Measurements from ENCODE around the gene COPS2.
"Not testable (repeated sequence)": the region's sequence is repeated elsewhere in the genome, so short reads cannot be mapped to it uniquely, and the experiment has no call there.

COPS2 gene

DNA sequence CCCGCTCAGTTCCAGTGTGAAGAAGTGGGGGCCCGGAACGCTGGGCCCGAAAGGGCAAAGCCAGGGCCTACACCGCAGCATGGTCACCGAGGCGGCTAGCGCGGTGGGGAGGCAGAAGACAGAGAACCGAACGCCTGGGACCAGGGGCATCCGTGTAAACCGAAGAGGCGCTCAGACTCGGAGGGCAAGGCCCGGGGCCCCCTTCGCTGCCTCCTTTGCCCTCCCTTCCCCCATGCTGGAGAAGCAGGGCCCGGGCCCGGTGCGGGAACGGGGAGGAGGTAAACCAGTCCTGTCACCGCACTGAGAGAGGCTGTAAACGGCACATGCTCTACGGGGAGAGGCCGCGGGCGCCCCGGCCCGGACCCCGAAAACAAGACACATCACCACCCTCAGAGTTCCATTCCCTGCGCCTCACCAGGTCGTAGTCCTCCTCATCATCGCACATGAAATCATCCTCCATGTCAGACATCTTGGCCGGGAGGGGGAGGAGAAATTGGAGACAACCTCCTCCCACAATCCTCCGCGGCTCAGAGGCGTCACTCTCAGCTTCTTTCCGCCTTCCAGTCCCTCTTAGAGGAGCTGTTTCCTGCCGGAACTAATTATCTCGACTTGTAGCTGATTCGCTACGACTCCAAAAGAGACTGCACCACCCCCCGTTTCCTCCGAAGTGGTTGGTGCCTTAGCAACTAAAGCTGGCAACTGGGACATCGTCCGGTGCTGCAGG lies at the start of gene COPS2:
COPS2 (minus strand) TSS at position 490 of the 724 bp plus-strand sequence; CDS start at position 469, 21 bp downstream.
- peak; percentile 97 for DNase-seq

DNA sequence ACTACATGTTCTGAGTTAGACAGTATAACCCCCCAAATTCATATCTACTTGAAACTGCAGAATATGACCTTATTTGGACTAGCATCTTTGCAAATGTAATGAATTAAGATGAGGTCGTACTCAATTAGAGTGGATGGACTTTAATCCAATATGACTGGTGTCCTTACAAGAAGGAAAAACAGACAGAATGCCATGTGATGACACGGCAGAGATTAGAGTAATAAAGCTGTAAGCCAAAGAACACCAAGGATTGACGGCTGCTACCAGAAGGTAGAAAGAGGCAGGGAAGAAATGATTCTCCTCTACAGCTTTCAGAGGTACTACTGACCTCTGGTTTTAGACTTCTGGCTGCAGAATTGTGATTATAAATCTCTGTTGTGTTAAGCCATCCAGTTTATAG lies 44.9 kb upstream of the COPS2 start:
- DNase-seq = no peak

DNA sequence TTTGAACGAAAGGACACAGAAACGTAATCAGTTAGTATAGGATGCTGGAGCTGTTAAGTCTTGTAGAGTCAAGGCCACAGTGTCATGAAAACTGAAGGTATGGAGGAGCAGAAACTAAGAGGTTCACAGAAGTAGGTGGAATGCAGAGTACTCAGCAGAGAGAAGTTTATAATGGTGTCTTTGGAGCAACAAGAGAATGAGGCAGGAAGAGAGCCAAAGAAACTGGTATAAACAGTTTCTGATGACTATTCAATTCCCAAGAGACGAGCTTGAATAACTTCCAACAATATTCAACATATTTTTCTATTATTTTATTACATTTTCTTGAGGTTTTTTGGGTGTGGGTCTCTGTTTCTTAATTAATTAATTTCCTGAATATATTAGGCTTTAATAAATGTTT lies 44.3 kb upstream of the COPS2 start:
- DNase-seq = no peak

DNA sequence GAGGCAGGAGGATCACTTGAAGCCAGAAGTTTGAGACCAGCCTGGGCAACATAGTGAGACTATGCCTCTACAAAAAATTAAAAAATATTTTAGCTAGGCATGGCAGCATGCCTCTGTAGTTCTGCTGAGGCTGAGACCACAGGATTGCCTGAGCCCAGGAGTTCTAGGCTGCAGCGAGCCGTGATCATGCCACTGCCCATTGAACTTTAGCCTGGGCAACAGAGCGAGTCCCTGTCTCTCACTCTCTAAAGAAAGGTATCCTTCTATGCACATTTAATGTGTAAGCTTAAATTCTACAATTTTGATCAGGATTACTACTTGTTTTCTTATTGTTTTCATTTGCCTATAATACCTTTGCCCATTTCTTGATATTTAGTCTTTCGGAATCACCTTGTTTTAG lies 41.5 kb upstream of the COPS2 start:
- DNase-seq = no peak

DNA sequence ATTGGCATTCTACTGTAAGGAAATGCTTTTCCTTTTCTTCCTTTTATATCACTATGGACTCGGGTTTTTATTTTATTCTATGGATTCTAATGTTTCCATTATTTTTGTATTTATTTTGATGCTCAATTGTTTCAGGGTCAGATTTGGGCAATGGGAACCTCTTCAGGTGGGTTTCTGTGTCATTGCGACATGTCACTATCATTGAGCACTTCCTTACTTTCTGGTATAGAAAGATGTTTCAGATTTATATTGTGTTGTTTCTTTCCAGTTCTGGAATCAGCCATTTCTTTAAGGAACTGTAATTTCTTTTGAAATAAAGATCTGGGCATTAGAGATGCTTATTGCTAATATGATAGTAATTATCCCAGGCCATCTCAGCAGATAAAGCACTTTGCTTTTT lies 36.5 kb upstream of the COPS2 start:
- DNase-seq = no peak

DNA sequence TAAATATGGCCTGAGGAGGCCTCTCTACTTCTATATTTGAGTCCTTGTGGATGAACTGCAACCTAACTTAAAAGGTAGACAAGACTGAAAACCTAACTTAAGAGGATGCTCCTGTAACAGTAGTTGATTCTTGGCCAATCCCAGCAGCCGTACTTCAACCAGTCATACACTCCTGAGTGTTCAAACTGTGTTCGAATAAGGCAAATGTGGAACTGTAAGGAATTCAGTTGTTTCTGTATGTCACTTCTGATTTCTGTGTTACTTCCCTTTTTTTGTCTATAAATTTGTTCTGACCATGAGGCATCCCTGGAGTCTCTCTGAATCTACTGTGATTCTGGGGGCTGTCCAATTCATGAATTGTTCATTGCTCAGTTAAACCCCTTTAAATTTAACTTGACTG lies 35.2 kb upstream of the COPS2 start:
- DNase-seq = no peak

DNA sequence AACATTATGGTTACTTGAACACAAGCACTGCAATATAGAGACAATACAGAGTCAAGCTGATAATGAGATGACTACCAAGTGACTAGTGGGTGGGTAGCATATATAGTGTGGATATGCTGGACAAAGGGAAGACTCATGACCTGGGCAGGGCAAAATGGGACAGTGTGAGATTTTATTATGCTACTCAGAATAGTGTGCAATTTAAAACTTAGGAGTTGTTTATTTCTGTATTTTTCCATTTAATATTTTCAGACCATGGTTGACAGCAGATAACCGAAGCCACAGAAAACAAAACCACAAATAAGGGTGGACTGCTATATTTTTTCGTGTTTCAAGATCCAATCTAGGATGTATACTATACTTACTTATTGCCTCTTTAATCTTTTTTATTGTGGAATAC lies 34.2 kb upstream of the COPS2 start:
- DNase-seq = no peak

DNA sequence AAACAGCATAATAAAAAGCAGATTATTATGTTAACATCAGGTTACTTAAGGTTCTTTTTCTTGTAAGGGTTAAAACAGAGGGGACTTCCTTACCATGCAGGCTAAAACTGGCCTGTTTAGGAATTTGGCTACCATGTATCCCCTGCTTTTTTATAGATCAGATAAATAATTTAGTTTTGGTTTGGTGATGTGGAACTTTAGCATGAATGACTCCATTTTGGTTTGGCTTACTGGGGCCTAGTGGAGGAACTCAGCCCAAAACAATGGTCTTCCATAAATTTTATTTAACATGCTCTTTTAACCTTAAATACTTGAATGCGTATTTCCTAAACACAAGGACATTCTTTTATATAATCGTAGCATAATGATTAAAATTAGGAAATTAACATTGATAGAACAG lies 33.5 kb upstream of the COPS2 start:
- DNase-seq = no peak

DNA sequence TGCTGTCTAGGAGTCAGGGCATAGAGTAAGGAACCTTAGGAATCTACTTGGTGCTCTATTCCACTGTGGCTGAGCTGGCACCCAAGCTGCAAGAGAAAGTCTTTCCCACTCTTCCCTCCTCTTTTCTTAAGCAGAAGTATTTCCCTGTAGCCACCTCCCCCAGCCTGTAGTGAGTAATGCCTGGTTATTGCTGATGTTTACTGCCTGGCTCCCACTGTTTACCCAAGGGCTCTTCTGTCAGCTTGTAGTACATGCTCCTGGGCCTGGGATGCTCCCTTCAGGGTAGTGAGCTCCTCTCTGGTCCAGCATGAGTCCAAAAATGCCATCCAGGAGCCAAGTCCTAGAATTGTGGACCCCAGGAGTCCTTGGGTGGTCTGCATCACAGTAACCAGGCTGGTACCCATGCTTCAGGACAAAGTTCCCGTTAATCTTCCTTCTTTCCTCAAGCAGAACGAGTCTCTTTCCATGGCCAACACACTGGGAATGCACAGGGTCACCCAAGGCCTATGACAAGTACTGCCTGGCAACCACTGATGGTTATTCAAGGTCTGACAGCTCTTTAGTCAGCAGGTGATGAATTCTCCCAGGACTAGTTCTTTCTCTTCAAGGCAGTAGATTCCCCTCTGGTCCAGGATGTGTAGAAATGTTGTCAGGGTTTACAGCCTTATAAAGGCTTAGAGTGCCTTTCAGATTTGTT lies 32.3 kb upstream of the COPS2 start:
- no peak for DNase-seq

DNA sequence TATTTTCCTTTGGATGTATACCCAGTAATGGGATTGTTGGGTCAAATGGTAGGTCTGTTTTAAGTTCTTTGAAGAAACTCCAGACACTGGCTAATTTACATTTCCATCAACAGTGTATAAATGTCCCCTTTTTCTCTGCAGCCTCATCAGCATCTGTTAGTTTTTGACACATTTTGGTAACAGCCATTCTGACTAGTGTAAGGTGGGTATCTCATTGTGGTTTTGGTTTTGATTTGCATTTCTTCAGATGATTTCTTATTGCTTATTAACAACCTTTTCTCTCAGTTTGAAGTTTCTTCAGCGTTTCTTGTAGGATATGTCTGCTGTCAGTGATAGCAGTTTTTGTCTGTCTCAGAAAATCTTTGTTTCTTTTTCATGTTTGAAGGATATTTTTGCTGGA lies 30.1 kb upstream of the COPS2 start:
- no peak for DNase-seq

DNA sequence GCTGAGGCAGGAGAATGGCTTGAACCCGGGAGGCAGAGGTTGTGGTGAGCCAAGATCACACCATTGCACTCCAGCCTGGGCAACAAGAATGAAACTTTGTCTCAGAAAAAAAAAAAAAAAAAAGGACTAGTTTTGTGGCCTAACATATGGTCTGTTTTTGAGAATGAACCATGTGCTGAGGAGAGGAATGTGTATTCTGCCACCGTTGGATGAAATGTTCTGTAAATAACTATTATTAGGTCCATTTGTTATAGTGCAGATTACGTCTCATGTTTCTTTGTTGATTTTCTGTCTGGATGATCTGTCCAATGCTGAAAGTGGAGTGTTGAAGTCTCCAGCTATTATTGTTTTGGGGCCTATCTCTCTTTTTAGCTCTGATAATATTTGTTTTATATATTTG lies 28.3 kb upstream of the COPS2 start:
- DNase-seq = not testable (repeated sequence)

DNA sequence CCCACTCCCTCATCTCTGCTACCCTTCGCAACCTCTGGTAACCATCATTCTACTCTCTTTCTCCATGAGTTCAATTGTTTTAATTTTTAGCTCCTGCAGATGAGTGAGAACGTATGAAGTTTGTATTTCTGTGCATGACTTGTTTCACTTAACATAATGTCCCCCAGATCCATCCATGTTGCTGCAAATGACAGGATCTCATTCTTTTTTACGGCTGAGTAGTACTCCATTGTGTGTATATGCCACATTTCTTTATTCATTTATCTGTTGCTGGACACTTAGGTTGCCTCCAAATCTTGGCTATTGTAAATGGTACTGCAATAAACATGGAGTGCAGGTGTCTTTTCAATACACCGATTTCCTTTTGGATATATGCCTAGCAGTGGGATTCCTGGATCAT lies 26.7 kb upstream of the COPS2 start:
- DNase-seq = no peak

DNA sequence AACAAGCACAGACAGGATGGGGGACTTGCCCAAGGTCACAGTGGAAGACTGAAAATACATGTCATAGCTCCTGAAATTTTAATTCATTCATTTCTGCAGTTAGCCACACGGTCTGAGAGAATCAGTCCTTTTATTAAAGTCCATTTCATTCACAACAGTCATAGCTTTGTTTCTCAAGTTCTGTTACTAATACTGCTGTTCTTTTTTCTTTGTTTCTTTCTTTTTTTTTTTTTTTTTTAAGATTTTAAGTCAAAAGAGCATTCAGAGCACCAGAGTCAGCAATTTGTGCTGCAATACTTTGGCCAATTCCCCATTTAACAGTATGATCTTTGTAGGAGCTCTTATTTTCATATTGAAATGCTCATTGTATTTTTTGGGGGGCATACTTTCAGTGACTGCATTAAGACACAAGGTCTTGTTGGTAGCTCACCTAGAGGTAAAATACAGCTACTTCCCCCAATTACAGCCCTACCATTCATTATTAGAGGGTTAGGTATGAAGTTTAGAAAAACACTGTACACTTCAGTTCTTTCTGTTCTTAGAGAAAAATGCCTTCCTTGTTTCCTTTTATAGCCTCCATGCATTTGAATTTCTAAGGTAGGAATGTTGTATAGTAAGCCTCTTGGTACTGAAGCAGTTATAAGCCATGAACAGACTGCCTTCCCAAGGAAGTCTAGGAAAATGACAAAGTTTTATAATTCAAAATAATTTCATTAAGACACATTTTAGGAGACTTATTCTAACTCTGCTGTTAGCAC lies 24.2 kb upstream of the COPS2 start:
- no peak for DNase-seq

DNA sequence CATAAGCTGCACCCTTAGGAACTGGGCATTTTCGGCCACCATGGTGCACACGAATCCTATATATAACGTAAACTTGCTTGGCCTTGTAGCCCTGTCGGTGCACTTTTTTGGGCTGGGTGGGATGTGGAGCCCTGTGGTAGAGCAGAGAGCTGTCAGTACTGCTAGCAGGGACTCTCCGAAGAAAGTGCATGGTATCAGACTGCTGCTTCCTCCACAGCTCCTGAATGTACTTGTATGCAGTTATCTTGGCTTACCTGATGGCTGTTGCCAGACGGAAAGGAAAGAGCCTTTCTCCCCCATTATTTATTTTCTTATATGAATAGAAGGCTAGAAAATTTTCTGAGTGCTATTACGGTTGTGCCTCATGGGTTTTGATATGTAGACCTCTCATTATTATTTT lies 23.1 kb upstream of the COPS2 start:
- no peak for DNase-seq

DNA sequence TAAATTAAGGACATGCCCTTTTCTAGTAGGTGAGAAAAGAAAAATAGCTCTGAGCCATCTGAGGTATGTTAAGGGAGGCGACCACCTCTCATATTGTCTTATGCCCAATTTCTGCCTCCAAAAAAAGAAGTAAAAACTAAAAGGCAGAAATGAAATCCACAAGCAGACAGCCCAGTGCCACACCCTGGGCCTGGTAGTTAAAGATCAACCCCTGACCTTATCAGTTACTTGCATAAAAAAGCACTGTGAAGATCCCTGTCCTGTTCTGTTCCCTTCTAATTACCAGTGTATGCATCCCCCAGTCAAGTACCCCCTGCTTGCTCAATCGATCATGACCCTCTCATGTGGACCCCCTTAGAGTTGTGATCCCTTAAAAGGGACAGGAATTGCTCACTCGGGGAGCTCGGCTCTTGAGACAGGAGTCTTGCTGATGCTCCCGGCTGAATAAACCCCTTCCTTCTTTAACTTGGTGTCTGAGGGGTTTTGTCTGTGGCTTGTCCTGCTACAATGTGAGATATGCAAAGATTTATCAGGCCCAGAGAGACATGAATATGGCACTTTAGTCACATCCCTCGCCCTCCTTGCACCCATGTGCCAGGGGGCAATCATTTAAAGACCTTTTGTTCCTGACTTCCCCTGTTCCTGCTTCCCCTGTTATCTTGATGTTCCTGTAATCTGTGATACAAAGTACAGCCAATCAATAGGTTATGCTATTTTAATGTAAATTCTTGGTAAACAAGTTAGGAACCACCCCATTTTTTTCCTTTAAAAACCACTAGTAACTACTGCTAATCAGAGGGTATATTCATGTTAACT lies 20.4 kb upstream of the COPS2 start:
- DNase-seq = not testable (repeated sequence)

DNA sequence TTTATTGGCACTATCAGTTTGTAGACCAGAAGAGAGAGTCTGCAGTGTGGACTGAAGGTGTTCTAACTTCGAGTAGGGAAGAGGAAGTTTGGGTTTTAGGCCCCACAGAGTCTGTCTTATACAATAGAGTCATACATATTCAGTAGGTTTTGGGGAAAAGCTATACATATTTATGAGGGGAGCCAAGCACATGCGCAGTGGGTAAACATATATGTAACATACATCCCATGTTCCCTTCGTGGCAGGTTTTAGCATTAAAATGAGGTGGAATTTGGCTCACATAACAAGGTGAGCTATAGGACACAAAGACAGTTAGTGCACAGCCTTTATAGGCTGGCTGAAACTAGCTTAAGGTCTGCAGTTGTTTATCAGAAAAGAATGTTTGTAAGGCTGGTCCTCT lies 19.5 kb upstream of the COPS2 start:
- DNase-seq = no peak

DNA sequence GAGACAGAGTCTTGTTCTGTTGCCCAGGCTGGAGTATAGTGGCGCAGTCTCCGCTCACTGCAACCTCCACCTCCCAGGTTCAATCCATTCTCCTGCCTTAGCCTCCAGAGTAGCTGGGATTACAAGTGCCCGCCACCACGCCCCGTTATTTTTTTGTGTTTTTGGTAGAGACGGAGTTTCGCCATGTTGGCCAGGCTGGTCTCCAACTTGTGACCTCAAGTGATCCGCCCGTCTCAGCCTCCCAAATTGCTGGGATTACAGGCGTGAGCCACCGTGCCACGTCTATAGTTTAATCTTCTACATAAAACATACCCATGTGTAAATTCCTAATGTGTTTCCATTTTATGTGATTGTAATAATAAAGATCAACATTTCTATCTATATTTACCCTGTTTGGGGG lies 16.4 kb upstream of the COPS2 start:
- DNase-seq = no peak

DNA sequence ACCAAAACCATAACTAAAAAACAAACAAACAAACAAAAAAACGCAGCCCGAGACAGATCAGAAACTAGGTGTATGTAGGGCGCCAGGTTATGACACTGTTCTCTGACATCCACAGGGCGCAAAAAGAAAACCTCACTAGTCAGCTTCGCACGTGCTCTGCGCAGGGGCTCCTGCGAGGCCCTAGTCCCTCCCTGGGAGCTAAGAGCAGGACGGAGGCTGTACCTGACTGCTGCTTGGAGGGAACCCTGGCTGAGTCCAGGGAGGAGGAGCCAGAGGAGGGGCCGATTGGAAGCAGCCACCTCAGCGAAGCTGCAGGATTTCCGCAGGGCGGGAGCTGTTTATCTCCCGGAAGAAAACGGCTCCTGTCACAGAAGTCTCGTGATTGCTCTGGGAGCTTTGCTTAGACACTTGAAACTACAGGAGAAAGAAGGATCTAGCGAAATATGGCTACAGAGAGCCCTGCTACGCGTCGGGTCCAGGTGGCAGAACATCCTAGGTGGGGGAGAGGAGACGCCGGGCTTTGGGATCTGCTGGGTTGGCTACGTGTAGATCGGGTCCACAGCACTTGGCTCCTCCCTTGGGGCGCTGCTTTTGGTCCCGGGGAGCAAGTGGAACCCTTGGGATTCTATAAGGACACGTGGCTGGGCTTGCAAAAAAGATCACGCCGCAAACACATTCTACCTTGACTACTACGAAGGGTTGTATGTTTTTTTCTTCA lies 14.6 kb upstream of the COPS2 start, which contains the start of gene GALK2:
GALK2 (plus strand) TSS at position 368 of the 718 bp plus-strand sequence; CDS start at position 444, 76 bp downstream.
- DNase-seq = peak; percentile 87

DNA sequence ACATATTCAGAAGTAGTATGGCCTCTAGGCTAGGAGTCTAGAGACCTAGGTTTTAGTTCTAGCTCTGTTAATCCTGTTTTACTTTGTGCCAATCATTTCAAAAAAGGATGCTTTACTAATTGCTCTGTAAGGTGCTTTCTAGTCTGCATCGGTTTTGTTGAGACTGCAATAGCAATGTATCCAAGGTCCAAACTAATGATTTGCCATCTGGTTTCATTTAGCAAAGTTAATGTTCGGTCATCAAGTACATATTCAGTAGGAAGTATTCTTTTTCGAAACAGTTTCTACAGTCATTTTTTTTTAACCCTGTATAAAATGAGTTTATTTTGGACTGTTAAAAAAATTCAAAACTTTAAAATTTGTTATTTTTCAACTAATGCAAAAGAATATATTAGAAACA lies 12.6 kb upstream of the COPS2 start:
- DNase-seq = no peak

DNA sequence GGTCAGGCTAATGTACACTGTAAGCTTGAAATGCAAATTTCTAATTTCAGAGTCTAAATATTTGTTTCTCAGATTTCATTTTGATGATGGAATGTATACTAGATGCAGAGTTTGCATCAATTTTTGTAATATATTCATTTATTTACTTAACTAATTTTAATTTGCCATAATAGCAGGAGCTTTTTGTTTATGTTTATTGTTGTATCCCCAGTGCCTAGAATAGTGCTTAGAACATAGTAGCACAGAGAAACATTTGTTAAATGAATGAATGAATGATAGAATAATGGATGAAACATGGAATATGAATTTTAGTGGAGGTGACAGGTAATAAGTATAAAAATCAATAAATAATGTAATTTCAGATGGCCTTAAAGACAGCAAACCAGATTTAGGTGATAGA lies 9.5 kb upstream of the COPS2 start:
- no peak for DNase-seq

DNA sequence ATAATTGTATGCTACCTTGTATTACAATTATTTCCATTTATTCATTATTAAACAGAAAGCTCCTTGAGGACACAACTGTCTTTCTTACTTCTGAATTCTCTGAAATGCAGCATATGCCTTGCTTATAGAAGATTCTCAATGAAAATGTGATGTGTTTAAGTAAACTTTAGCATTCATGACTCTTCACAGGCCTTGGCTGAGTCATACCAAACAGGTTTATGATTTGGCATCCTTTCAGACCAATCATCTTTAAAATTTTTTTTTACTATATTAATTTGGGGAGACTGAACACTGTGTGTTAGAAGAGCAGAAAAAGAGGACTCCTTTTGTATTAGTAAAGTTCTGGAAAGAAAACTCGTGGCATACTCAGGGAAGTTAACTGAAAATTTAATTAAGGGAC lies 8.3 kb upstream of the COPS2 start:
- no peak for DNase-seq
